HK-2 (cell line): ENCODE measurements around the gene CAMK2A.

Experiments used
- DNase-seq: peaks from one replicate; pipeline ENCODE4 v3.0.0-alpha.2; 2018; ENCODE audit not compliant: unreplicated experiment

Gene CAMK2A

GRCh38 chr5:150316320-150316719 is 26.7 kb upstream of the CAMK2A start:
- no peak for DNase-seq

- no peak for DNase-seq
These were observed 25.7 kb upstream of the CAMK2A start for GRCh38 chr5:150315245-150315644.

GRCh38 chr5:150313921-150314716 is 24.5 kb upstream of the CAMK2A start:
- DNase-seq: no peak

GRCh38 chr5:150313501-150313900 is 23.9 kb upstream of the CAMK2A start:
- no peak for DNase-seq

GRCh38 chr5:150312518-150312917 is 22.9 kb upstream of the CAMK2A start:
- no peak for DNase-seq

GRCh38 chr5:150311015-150311692 is 21.6 kb upstream of the CAMK2A start:
- DNase-seq: no peak

- no peak for DNase-seq
These were observed 20.7 kb upstream of the CAMK2A start for GRCh38 chr5:150310246-150310645.

GRCh38 chr5:150309886-150310239 is 20.3 kb upstream of the CAMK2A start:
- no peak for DNase-seq

GRCh38 chr5:150309101-150309885 is 19.7 kb upstream of the CAMK2A start:
- DNase-seq: no peak

GRCh38 chr5:150307617-150308426 is 18.2 kb upstream of the CAMK2A start:
- DNase-seq: no peak

- no peak for DNase-seq
These were observed 17.2 kb upstream of the CAMK2A start for GRCh38 chr5:150306775-150307174.

GRCh38 chr5:150305557-150305956 is 16.0 kb upstream of the CAMK2A start:
- DNase-seq: no peak

GRCh38 chr5:150305095-150305494 is 15.5 kb upstream of the CAMK2A start:
- no peak for DNase-seq

GRCh38 chr5:150304481-150305081 is 15.0 kb upstream of the CAMK2A start:
- DNase-seq: no peak

GRCh38 chr5:150303660-150304386 is 14.2 kb upstream of the CAMK2A start:
- no peak for DNase-seq

GRCh38 chr5:150303070-150303615 is 13.6 kb upstream of the CAMK2A start:
- no peak for DNase-seq

- DNase-seq: no peak
These were observed 12.9 kb upstream of the CAMK2A start, which contains the start of gene ARSI for GRCh38 chr5:150302301-150303069. ARSI (minus strand) TSS chr5:150302905; CDS start chr5:150302373, 532 bp downstream.

GRCh38 chr5:150301901-150302300 is 12.3 kb upstream of the CAMK2A start:
- DNase-seq: no peak

- DNase-seq: no peak
These were observed 11.6 kb upstream of the CAMK2A start for GRCh38 chr5:150301170-150301505.
